AML-193 (cell line): ENCODE results near the gene BLOC1S5.
"Not testable (repeated sequence)": the region's sequence is repeated elsewhere in the genome, so short reads cannot be mapped to it uniquely, and the experiment has no call there.

Experiments
- DNase-seq, 2 experiments: peaks; one replicate each; lab custom pipeline; 2025; lab: John Stamatoyannopoulos, UW

BLOC1S5 gene

DNA sequence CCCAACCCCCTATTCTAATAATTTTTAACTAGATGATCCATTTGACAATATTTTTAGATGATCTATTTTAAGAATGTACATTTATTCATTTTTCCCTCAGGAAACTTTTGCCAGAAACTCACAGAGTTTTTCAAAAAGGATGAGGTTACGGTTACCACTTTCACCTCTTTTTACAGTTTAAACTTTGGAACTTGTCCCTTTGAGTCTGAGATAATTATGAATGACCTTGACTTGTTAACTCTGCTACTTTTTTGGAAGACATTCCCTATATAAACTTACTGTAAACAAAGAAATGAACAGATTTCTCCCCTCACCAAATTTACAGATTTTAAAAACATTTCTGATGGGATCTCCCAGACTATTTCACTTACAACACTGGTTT, 18.4 kb upstream of the BLOC1S5 start:
- DNase-seq = no peak

DNA sequence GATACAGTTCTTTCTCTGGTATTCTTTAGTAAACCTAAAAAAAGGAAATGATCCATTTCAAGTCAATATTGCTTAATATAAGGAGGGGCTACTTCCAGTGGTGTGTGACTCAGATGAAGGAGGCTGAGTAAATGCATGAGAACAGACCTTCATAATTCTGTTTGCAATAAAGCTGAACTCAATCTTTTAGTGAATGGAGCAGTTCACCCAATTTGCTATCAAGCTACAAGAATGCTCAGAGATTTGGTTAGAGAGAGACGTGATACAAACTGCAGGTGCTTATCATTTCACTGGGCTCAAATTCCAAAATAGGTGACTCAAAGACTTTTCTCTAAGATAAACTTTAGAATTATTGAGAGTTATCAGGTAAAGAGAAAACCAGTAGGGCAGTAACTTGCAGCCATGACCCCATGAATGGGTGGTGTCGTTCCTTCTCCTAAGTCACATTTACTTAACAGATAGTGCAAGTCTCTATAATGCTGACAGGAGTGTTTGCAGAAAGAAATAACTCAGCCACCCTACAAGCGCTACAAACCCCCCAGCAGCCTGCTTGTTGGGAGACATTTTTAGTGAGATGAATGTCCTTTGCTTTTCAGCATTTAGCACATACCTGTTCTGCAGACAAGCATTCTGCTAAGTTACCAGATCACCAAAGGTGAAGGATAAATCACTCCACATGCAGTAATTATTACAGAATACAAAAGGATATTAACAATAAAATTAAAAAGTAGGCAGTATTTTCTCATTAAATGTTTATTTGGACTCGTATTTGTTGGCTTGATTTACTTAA, 16.4 kb upstream of the BLOC1S5 start:
- peak; percentile 92 to 93 for DNase-seq

DNA sequence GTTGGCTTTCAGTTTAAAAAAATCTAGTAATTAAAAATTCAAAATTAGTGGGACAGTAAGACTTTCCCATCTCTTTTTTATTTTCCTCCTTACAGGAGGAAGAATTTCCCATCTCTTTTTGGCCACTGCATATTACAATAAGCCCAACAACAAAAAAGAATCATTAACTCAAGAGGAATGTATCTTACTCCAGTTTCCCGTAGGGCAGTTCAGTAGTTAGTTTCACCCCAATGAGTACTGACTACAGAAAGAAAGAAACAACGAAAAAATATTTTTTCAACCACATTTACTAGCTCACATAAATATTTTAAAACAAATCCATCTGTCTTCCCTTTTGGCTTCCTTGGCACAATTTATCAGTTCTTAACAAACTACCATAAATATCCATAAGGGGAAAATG, 14.9 kb upstream of the BLOC1S5 start:
- no peak for DNase-seq

DNA sequence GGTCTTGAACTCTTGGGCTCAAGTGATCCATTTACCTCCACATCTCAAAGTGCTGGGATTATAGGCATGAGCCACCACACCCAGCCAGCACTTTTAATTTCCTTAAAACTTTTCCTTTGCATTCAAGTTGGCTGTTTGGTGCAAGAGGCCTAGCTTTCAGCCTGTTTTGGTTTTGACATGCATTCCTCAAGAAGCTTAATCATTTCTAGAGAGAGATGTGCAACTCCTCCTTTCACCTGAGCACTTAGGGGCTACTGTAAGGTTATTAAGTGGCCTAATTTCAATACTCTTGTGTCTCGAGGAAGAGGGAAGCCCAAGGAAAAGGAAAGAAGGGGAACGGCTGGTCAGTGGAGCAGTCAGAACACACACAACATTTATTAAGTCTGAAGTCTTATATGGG, 13.8 kb upstream of the BLOC1S5 start:
- no peak for DNase-seq

DNA sequence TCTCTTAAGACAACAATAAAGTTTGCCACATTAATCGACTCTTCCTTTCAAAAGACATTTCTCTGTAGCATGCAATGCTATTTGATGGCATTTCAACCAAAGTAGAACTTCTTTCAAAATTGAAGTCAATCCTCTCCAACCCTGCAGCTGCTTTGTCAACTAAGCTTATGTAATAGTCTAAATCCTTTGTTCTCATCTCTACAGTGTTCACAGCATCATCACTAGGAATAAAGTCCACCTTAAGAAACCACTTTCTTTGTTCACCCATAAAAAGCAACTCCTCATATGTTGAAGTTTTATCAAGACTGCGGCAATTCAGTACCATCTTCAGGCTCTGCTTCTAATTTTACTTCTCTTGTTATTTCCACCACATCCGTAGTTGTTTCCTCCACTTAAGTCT, 11.5 kb upstream of the BLOC1S5 start:
- DNase-seq = no peak

DNA sequence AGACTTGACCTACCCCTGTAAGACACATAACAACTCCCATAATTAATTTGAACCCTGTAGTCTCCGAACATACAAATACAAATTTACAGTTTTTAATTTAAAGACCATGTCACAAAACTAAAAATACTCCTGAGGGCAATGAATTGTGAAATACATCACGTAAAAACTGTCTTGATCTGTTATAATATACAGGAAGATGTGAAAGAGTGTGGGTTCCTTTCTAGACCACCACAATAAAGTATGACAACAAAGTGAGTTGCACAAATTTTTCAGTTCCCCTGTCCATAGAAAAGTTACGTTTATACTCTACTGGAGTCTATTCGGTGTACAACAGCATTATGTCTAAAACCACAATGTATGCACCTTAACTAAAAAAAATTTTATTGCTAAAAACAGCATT, 11.0 kb upstream of the BLOC1S5 start:
- DNase-seq = peak in 1 of 2 experiments; percentile 23

DNA sequence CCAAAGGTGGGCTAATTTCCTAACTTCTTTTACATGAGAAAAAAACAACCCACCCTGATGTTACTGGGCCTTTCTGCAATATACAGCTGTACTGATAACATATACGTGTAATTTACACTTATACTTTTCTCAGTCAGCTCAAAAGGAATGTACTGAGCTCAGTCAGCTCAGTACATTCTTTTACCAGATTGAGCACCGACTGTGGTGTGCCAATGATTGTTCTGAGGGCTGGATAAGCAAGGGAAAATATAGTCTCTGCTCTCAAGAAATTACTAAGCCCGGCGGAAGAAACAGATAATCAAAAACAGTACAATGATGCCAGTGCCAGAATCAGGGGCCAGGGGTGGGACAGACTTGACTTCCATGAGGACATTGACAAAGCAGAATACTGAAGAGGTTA, 10.0 kb upstream of the BLOC1S5 start:
- DNase-seq = no peak

DNA sequence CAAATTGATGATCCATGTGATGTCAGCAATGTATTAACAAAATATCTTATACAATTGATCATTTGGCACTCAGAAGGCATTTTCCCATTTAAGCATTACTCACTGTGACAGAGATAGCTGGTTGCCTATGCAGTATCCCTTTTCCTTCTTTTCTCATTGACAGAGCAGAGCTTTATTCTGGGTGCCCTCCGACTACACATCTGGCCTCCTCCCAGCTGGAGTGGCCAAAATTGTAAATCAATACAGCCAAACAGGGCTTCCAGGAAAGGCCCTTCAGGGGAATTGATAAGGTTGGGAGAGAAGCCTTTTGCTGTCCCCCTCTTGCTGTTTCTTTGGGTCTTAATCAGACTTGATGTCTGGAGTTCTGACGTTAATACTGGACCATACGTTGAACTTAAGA, 9.6 kb upstream of the BLOC1S5 start:
- no peak for DNase-seq

DNA sequence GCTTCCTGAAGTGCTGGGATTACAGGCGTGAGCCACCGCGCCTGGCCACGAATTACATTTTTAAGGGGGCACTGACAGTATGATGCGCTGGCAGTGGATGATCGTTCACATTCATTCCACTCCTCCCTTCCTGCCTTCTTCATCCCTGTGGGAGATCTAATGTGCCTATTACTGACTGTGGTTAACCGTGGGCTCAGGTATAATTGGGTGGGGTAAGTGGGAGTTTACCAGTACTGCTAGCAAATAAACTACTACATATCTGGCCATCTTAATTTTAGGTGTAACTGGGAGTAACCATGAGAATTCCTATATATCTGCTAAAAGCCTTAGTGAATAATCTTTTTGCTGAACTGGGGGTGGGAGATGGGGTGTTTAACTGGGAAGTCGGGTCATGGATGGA, 6.5 kb upstream of the BLOC1S5 start:
- no peak for DNase-seq

DNA sequence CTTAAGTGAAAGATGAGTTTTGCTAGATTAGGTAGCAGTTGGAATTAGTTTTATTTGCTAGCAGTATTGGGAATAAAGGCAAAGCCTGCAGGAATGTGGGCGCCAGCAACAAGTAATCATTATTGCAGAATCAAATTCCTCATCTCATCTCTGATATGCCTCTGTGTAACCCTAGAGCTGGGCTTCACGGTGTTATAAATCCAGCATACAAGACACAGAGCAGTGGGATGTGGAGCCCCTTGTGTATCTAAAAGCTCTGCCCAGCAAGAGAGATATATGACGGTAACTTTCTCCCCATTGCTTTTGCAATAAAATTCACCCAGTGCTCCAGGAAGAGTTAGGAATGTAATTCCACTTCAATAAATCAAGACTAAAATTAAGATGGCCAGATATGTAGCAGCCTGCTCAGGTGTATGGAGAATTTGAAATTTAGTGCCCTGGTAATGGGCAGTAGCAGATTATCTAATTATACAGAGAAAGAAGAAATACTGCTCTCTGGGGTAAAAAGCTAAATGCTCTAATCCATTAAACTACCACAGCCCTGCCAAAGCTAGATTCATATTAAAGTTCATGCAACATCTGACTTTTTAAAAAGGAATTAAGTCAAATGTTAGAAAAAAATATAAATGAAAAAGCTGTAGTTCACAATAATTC, 5.6 kb upstream of the BLOC1S5 start:
- DNase-seq = no peak

DNA sequence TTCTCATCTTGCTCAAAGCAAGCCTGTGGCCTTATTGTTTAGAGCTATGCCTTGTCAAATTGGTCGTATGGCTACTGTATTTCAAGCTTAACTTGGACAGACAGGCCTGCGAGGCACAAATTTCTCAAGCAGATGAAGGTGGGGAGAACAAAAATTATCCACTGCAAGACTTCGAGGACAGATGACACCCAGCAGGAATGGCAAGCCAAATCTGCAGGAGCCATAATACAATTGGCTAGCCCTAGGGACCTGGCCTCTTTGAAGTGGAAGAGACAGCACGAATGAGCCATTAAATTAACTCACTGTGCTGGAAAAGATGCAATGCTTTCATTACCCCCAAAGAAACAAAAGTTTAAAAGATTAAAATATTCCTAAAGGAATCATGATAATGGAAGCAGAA, 5.0 kb upstream of the BLOC1S5 start:
- no peak for DNase-seq

DNA sequence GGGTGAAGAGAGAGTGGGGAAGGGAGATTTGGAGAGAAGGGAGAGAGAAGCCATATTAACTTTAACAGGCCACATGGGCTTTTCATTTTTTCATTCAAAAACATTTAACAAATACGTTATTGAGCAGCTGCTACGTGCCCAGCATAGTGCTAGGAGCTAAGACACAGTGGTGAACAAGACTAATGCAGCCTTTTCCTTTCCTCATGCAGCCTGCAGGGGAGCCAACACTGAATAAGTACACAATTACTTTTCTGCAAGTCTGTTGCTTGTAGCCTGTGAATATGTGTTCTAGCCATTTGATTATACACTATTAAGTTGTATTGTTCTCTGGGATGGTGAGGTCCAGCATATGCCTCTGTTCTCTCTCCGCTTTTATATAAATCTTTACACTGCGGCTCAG, 1.9 kb upstream of the BLOC1S5 start:
- DNase-seq = peak in 1 of 2 experiments; percentile 17

DNA sequence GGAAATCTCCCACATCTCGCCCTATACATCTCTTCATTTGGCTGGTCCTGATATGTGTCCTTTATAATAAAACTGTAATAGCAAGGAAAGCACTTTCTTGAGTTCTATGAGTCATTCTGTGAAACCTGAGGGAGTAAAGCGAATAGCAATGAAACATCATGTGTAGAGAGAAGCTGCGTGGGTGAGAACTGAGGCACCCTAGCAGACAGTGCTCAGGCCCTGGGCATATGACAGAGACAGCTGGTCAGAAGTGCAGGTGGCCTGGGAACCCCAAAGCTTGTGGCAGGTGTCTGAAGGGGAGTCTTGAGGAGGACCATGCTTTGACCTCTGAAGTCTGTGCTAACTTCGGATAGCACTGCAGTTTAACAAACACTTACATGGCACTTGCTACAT, 1.3 kb upstream of the BLOC1S5 start:
- no peak for DNase-seq

DNA sequence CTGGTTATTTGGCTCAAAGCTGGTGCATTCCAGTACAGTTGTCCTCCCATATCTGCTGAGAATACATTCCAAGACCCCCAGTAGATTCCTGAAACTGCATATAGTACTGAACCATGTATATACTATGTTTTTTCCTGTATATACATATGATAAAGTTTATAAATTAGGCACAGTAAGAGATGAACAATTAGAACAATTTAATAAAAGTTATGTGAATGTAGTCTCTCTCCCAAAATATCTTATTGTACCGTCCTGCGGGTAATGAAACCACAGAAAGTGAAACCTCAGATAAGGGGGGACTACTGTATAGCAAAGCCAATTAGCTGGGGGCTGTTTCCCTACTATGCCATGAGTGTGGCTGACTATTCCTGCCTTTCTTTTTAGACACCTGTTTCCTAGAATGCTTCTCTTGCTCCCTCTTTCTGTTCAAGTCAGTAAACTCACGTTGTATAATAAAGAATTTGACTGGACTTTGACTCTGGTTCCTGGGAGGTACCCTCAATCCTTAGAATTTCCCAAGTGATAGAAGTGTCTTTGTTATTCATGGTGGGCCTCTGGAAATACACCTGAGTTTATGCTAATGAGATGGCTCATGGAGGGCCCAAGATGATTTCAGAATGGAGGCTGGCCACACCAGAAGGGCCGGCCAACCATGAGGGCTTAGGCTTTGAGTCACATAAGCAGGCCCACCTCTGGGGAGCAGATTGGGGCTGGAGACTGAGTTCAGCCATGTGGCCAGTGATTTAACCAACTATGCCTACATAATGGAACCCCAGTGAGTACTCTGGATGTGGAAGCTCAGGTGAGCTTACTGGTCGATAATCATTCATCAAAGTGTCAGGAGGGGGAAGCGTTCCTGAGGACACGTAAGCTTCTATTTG, 689 bp upstream of the BLOC1S5 start:
- DNase-seq = no peak

DNA sequence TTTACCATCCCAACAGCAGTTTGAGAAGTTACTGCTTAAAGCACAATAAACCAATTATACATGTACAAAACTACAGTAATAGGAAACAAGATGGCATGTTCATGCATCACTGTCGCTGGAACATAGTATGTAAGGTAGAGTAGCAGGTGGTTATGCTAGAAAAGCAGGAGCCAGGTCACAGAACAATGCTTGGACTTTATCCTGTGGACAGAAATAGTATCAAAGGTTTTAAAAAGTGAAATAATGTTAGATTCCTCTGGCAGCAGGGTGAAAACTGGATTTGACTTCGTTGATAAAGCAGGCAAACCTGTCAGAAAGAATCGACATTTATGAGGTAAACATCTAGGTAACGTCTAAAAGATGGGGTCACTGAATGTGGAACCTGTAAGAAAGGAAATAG, 2.5 kb downstream of the BLOC1S5 start:
- no peak for DNase-seq

DNA sequence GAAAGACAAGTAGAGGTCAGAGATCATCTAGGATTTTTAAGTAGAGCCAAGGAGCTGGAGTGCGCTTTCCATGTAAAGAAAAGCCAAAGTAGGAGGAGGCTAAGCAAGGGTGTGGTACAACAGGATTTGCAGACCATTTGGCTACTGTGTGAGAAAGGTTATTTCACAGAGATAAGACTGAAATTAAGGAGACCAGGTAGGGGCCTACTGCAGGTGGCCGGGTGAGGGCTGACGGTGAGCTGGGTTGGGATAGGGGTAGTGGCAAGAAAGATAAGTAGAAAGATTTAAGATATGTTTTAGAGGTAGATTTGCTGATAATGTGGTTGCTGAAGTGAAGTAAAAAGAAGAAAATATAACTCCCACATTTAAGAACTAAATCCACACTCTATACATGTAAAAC, 3.8 kb downstream of the BLOC1S5 start:
- no peak for DNase-seq

DNA sequence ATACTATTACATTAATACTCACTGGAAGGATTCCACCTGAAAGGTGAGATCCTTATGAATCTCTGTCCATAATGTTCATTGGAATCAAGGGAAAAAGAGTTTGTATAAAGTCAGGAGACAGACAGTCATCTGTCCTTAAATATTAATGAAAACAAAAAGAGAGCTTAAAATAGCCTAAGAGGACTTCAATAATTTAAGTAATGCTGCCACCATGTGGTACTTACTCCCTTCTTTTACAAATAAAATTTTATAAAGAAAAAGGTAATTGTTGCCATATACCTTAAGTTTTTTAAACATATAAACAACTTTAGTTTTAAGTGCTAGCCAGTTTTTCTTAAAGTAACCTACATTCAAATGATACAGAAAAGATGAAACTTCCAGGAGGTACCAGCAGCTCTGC, 5.1 kb downstream of the BLOC1S5 start:
- DNase-seq = peak; percentile 57 to 69

DNA sequence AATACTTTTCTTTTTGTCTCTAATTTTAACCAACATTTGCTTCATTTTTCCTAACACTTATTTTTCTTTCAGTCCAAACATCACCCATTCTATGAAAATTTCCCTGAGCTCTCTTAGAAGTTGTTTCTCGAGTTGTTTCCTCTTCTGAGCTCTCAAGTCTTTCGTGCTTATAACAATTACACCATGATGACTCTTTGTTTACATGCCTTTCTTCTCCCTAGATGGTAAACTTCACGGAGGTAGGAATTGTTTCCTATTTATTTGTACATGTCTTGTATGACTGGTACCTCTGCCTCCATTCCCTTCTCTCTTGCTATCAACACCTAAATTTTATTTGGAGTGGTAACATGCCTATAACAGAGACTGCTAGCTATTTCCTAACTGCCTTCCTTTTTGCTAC, 6.4 kb downstream of the BLOC1S5 start:
- no peak for DNase-seq

DNA sequence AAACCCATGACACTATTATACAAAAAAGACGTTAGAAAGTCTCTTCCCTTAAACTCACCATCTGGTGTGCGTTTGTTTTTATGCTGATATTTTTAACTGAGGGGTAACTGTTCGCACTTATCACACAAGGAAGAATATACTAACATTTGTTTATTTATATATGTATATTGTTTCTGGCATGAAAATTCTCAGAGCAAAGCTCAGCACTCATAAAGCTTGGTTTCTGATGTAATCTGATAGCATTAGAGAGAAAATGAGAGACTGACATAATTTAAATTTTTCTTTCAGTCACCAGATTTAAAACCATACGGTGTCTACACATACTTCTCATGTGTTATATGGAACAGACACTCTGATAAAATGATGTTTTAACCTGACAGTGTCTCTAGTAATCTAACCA, 6.9 kb downstream of the BLOC1S5 start:
- no peak for DNase-seq

DNA sequence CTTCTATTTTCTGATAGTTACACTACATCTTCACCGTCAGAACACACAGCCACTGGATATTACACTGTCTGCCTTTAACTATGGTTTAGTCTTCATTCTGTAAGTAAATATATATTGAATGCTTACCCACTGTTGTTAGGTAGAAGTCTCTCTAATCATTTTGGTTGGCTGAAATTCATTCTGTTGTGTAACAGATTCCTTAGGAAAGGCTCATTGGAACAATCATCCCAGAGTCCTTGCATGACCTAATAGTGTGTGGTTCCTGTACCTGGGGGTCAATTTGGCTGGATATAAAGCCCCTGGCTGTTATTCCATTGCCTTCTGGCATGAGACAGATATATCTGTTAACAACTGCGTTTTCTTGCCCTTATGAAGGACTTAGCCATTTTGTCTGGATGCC, 9.9 kb downstream of the BLOC1S5 start:
- DNase-seq = no peak

DNA sequence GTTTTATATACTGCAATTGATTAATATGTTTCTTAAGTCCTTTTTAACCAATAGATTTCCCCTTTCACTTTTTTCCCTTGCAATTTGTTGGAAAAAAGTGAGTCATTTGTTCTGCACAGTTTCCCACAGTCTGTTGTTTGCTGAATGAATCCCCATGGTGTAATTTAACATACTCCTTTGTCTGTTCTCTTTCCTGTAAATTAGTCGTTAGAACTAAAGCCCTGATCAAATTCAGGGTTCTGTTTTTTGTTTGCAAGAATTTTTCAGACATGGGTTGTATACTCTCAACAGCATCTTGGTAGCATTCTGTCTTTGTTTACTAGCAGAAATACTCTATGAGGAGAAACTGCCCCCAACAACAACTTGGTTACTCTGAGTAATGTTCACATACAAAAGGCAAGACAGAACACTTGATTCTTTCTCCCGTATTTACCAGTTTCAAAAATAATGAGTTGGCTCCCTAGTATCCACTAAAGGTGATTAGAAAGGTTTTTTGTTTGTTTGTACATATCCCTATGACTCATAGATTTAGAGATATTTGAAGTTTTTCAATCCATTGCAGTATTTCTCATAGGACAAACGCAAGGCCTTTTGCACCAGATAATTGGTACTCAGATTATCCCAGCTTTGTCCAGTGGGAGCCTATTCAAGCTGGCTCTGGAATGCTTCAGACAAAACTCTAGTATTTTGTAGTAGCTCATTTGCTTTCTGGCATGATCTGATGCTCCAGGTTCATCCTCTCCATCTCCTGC, 16.5 kb downstream of the BLOC1S5 start:
- no peak for DNase-seq

DNA sequence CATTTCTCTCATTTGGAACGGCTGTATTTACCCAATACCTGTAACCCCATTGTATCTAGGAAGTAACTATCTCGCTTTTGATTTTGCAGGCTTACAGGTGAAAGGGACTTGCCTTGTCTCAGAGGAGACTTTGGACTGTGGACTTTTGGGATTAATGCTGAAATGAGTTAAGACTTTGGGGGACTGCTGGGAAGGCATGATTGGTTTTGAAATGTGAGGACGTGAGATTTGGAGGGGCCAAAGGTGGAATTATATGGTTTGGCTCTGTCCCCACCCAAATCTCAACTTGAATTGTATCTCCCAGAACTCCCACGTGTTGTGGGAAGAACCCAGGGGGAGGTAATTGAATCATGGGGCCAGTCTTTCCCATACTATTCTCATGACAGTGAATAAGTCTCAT, 18.4 kb downstream of the BLOC1S5 start:
- DNase-seq = not testable (repeated sequence)
